GM12878 (cell line): Measurements from ENCODE around the gene TM4SF4. TPM values are rescaled to one million over a fixed set of nuclear protein-coding genes. Genes with fewer than 3 reads are reported as not detected.

Experiments used
- ATAC-seq: fragments of 200-7000 bp; cut with Tn5 transposase; 3 replicates; pipeline ENCODE4 v1.9.1; 2020; ENCODE audit warnings: mild to moderate bottlenecking, moderate library complexity
- BruUV-seq: library from RNA; stranded (reverse); fragments of 400-500 nt; replicated peaks from 2 replicates; lab custom pipeline; 2021; lab: Mats Ljungman, UMichigan
- CTCF ChIA-PET: fragments of 300-600 bp; sonication (Branson Sonifier 250); formaldehyde crosslinking; extraction: SDS; loops from one replicate; lab custom pipeline; 2021; ENCODE audit warnings: inconsistent platforms; lab: Yijun Ruan, JAX
- POLR2A ChIA-PET: fragments of 350-600 bp; formaldehyde crosslinking; extraction: SDS; loops from one replicate; lab custom pipeline; 2021; ENCODE audit warnings: inconsistent platforms; lab: Charles Lee
- RAD21 ChIA-PET: fragments of 300-600 bp; sonication (Branson Sonifier 250); formaldehyde crosslinking; loops from one replicate; lab custom pipeline; 2023; ENCODE audit warnings: antibody characterized with exemption; ENCODE audit not compliant: unreplicated experiment; lab: Charles Lee
- SMC1A ChIA-PET: fragments of 300-600 bp; sonication (Branson Sonifier 250); formaldehyde crosslinking; loops from one replicate; lab custom pipeline; 2023; ENCODE audit not compliant: unreplicated experiment, uncharacterized antibody; lab: Charles Lee
- DNase-seq: peaks from one replicate; pipeline ENCODE4 v3.0.0-alpha.2; 2011; ENCODE audit warnings: low read depth, low spot score
- FAIRE-seq: peaks from 3 replicates; lab custom pipeline; 2011; peaks lifted over from hg19 to GRCh38; lab: Jason Lieb, UNC
- H2AFZ ChIP-seq: 2 replicates; pipeline ENCODE4 v1.6.0; 2011; ENCODE audit warnings: low read depth, low read length, control low read depth; ENCODE audit not compliant: control insufficient read depth
- H3K27ac ChIP-seq: 2 replicates; pipeline ENCODE4 v1.5.1; 2011; ENCODE audit warnings: control low read depth; ENCODE audit not compliant: control insufficient read depth, insufficient read depth
- H3K27me3 ChIP-seq, 2 experiments: replicated peaks in 1 of 2; 2 replicates each; pipeline versions ENCODE4 v1.6.0 to v1.6.1; 2011; ENCODE audit warnings: low read length in 1 of 2; ENCODE audit not compliant: control insufficient read depth in 2 of 2, insufficient read depth in 2 of 2
- H3K36me3 ChIP-seq, 2 experiments: 2 replicates each; pipeline ENCODE4 v1.5.1; 2011; ENCODE audit warnings: low read length in 1 of 2; ENCODE audit not compliant: control insufficient read depth in 2 of 2, insufficient read depth in 2 of 2
- H3K4me1 ChIP-seq: 2 replicates; pipeline ENCODE4 v1.6.1; 2011; ENCODE audit warnings: mild to moderate bottlenecking, low read length, moderate library complexity, mixed read lengths; ENCODE audit not compliant: control insufficient read depth, insufficient read depth
- H3K4me2 ChIP-seq: 2 replicates; pipeline ENCODE4 v1.6.0; 2011; ENCODE audit warnings: control low read depth; ENCODE audit not compliant: control insufficient read depth, insufficient read depth
- H3K4me3 ChIP-seq: fragments of 200-600 bp; sonication (generic); 2 replicates; pipeline ENCODE4 v1.5.1; 2016
- H3K79me2 ChIP-seq: 2 replicates; pipeline ENCODE4 v1.6.0; 2011; ENCODE audit warnings: low read length; ENCODE audit not compliant: control insufficient read depth, insufficient read depth
- H3K9ac ChIP-seq: 2 replicates; pipeline ENCODE4 v1.8.0; 2011; ENCODE audit warnings: low read length, control low read depth, mixed read lengths; ENCODE audit not compliant: control insufficient read depth, insufficient read depth
- H3K9me3 ChIP-seq: replicated peaks from 3 replicates; pipeline ENCODE4 v1.5.1; 2011; ENCODE audit warnings: mild to moderate bottlenecking, low read length; ENCODE audit not compliant: control insufficient read depth, insufficient read depth
- H4K20me1 ChIP-seq: 2 replicates; pipeline ENCODE4 v1.6.0; 2011; ENCODE audit not compliant: control insufficient read depth, insufficient read depth
- ATF7 ChIP-seq: fragments of 450-650 bp; IDR thresholded peaks from 2 replicates; pipeline ENCODE4 v1.6.1; 2016; ENCODE audit warnings: low read depth, mild to moderate bottlenecking
- BRCA1 ChIP-seq: IDR thresholded peaks from 2 replicates; pipeline ENCODE4 v1.6.1; 2011; ENCODE audit warnings: low read depth, low read length, improper control_type of control experiment
- ELK1 ChIP-seq: IDR thresholded peaks from 2 replicates; pipeline ENCODE4 v1.6.1; 2012; ENCODE audit warnings: low read depth, low read length, improper control_type of control experiment
- MYB ChIP-seq: fragments of 150-350 bp; IDR thresholded peaks from 2 replicates; pipeline ENCODE4 v1.6.1; 2014; ENCODE audit warnings: mild to moderate bottlenecking, low read depth, low read length, borderline replicate concordance
- PKNOX1 ChIP-seq: fragments of 450-650 bp; IDR thresholded peaks from 2 replicates; pipeline ENCODE4 v1.6.1; 2016; ENCODE audit warnings: mild to moderate bottlenecking
- POLR2AphosphoS2 ChIP-seq: IDR thresholded peaks from 2 replicates; pipeline ENCODE4 v1.6.1; 2011; ENCODE audit warnings: low read depth, mild to moderate bottlenecking, low read length, improper control_type of control experiment, moderate library complexity
- POLR2AphosphoS5 ChIP-seq: IDR thresholded peaks from 2 replicates; pipeline ENCODE4 v1.6.1; 2011; ENCODE audit warnings: mild to moderate bottlenecking, low read length, inconsistent platforms
- RB1 ChIP-seq: fragments of 450-650 bp; formaldehyde crosslinking; IDR thresholded peaks from 2 replicates; pipeline ENCODE4 v1.6.1; 2017; ENCODE audit warnings: mild to moderate bottlenecking, borderline replicate concordance
- SMARCA5 ChIP-seq: fragments of 450-650 bp; IDR thresholded peaks from 2 replicates; pipeline ENCODE4 v1.6.1; 2017; ENCODE audit warnings: mild to moderate bottlenecking
- SREBF1 ChIP-seq: IDR thresholded peaks from 2 replicates; pipeline ENCODE4 v1.6.1; 2012; ENCODE audit warnings: mild to moderate bottlenecking, low read length
- WGBS: methylation state at CpG from one replicate; pipeline ENCODE4 v1.1.6; 2016; ENCODE audit warnings: low lambda C conversion rate; ENCODE audit not compliant: insufficient replicate concordance, insufficient coverage; ENCODE audit errors: missing lambda C conversion rate; 5-methylcytosine and 5-hydroxymethylcytosine counted together
- in situ Hi-C: fragments of 300-500 bp; cut with MboI; formaldehyde crosslinking; loops from 9 replicates; pipeline ENCODE4 v1.14.3; 2018; ENCODE audit warnings: mixed read lengths
- intact Hi-C: fragments of 100-400 bp; cut with micrococcal nuclease; formaldehyde crosslinking; loops from one replicate; pipeline ENCODE4 v1.14.2; 2022; ENCODE audit not compliant: unreplicated experiment
- polyA plus RNA-seq, 11 experiments: library from polyadenylated mRNA; depleted of rRNA in 4 of 11; unstranded in 6 of 11; stranded (reverse) in 5 of 11; fragments of >200 nt; fragmentation: Nextera tagmentation in 4 of 11; fragmentation: Illumina TruSeq in 1 of 11; extraction: Ambion mirVana in 4 of 11; extraction: Trizol in 1 of 11; gene quantifications; 1 replicate in 1 of 11; 2 replicates in 10 of 11; pipeline versions ENCODE4 v1.2.1 to v1.2.3, GENCODE V29; 2011 to 2016; ENCODE audit warnings: inconsistent platforms in 2 of 11, missing spikeins in 2 of 11, low read depth in 1 of 11
- total RNA-seq, 4 experiments: library from RNA; depleted of rRNA in 3 of 4; stranded (reverse); fragments of >200 nt in 3 of 4; fragmentation: Illumina TruSeq in 1 of 4; extraction: Trizol in 1 of 4; gene quantifications; 2 replicates each; pipeline versions ENCODE4 v1.2.1 to v1.2.3, GENCODE V29; 2013 to 2021

The TM4SF4 gene
- total and polyA plus RNA-seq, 10 of the 15 experiments (the other 5 are each of a cell fraction or from before 2014, with no cell fraction given), result 0.06 to 1.3 TPM; not detected in 8

GRCh38 chr3:149476225-149476624 lies 1.7 kb downstream of the TM4SF4 start (continued):
- TF ChIP-seq ELK1, result no peak

DNA sequence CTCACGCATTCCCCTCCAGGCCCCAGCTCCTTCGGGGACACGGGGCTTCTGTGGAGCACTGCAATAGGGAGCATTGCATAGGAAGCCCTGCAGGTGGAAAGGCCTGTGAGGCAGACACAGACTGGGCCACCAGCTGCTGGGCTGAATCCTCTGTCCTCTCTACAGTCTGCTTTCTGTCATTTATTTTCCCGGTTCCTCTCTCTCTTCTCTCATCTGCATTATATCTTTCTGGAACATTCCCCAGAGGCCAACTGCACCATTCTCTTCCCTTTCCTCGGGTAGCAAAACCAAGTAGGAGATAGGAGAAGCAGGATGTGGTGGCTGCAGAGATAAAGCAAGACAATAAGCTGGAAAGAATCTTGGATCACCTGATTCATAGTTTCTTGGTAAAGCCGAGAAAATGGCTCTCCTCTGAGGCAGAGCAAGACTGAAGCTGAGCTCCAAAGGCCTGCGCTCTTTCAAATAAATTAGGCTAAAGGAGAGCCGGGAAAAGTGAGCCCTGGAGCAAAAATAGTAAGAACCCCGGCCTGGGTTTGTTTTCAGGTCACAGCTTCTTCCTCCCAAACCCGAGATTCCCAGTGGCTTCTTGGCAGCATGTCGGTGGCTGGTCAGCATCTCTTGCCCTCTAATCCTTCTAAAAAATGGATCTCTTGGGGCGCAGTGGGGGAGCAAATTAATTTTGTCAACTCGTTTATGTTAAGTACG lies 5.3 kb downstream of the TM4SF4 start:
- peak; percentile 36; the same call in 1 of the 3 replicates for ATAC-seq
- 53% methylated on average over 14 of the region's 14 CpGs for WGBS
- in situ Hi-C loops (loop anchor here (5.0 to 10.0 kb wide), 3 partner anchors 92 to 355 kb away; partner anchors contain the start of gene HPS3), intact Hi-C loops (loop anchor here (1.0 to 5.0 kb wide), 4 partner anchors 86 to 522 kb away; no protein-coding TSS in a partner anchor)
- Histone ChIP-seq H4K20me1 (no peaks in the 10 kb centered on the region), H3K27ac (no peak overlapping the region)
- ChIA-PET POLR2A (interaction anchor here (0.6 to 1.1 kb wide), 2 partner anchors 31 to 277 kb away, joined by 3 read pairs; no protein-coding TSS in a partner anchor), RAD21 (interaction anchor here (0.7 to 2.1 kb wide), 17 partner anchors 9 to 291 kb away, joined by 3 to 6 read pairs (median 3); no protein-coding TSS in a partner anchor)
- TF ChIP-seq MYB (no peak), BRCA1 (no peak), RB1 (no peak), POLR2AphosphoS2 (no peak), SMARCA5 (no peak), ATF7 (no peak), PKNOX1 (no peak), SREBF1 (no peak), ELK1 (no peak), POLR2AphosphoS5 (no peak)
- TF ChIP-seq, all 136 proteins: peak for 0
- Histone ChIP-seq H3K79me2 (no peaks in the 10 kb centered on the region), H3K9ac (no peak overlapping the region), H3K9me3 (no peaks in the 10 kb centered on the region), H2AFZ (no peak overlapping the region), H3K4me1 (no peaks in the 10 kb centered on the region), H3K27me3 (no peaks in the 10 kb centered on the region), H3K4me3 (no peak overlapping the region), H3K4me2 (no peak overlapping the region), H3K36me3 (no peaks in the 10 kb centered on the region)
- DNase-seq, result no peak
- no peak for FAIRE-seq
- ChIA-PET CTCF (interaction anchor here (0.9 to 3.8 kb wide), 30 partner anchors 9 to 524 kb away, joined by 3 to 58 read pairs (median 5); no protein-coding TSS in a partner anchor), SMC1A (interaction anchor here (0.7 to 3.1 kb wide), 20 partner anchors 11 to 360 kb away, joined by 3 to 24 read pairs (median 5); no protein-coding TSS in a partner anchor)
- BruUV-seq, result no TSS peak
